Vagina (tissue), 2 donors: ENCODE data around the gene FOXL3. TPM values are rescaled to one million over a fixed set of nuclear protein-coding genes. Genes with fewer than 3 reads are reported as not detected.

Experiments used
- DNase-seq, 2 donors: peaks; one replicate each; pipeline ENCODE4 v3.0.0-alpha.2; 2017; ENCODE audit errors: extremely low spot score in 2 of 2
- H3K27ac ChIP-seq: fragments of 200-600 bp; sonication (generic); one replicate; pipeline ENCODE4 v1.5.1; 2019
- H3K27me3 ChIP-seq: fragments of 200-600 bp; sonication (generic); one replicate; pipeline ENCODE4 v1.5.1; 2019
- H3K36me3 ChIP-seq, 2 donors: fragments of 200-600 bp; sonication (generic); one replicate each; pipeline ENCODE4 v1.5.1; 2017 to 2019
- H3K4me1 ChIP-seq: fragments of 200-600 bp; sonication (generic); one replicate; pipeline ENCODE4 v1.5.1; 2019
- H3K4me3 ChIP-seq, 2 donors: fragments of 200-600 bp; sonication (generic); 1 replicate in 1 of 2; 2 replicates in 1 of 2; pipeline ENCODE4 v1.5.1; 2016 to 2019
- H3K9me3 ChIP-seq: fragments of 200-600 bp; sonication (generic); one replicate; pipeline ENCODE4 v1.5.1; 2019
- CTCF ChIP-seq, 3 experiments: fragments of 450-650 bp in 2 of 3; fragments of 200-600 bp in 1 of 3; sonication (generic) in 1 of 3; IDR thresholded peaks; one replicate each; pipeline ENCODE4 v1.5.1; 2017 to 2019; ENCODE audit warnings: antibody characterized with exemption in 3 of 3, mild to moderate bottlenecking in 2 of 3, moderate library complexity in 2 of 3
- POLR2A ChIP-seq, 2 donors: fragments of 450-650 bp; IDR thresholded peaks; one replicate each; pipeline ENCODE4 v1.6.1; 2017; ENCODE audit warnings: antibody characterized with exemption in 2 of 2, mild to moderate bottlenecking in 2 of 2, moderate library complexity in 2 of 2
- POLR2AphosphoS5 ChIP-seq, 2 donors: sonication (generic); formaldehyde crosslinking; IDR thresholded peaks; one replicate each; pipeline ENCODE4 v1.9.0; 2017; ENCODE audit warnings: antibody characterized with exemption in 2 of 2, mild to moderate bottlenecking in 2 of 2, low read depth in 1 of 2; ENCODE audit not compliant: insufficient read depth in 1 of 2
- intact Hi-C: fragments of 100-400 bp; cut with DNase I; formaldehyde crosslinking; loops from one replicate; pipeline ENCODE4 v1.15.1; 2023
- total RNA-seq: library from RNA; depleted of rRNA; stranded (reverse); fragments of >200 nt; gene quantifications from one replicate; pipeline ENCODE4 v1.2.3, GENCODE V29; 2016

FOXL3 gene
- total RNA-seq, 1 donor from 2014 or later, result not detected

GRCh38 chr7:327233-327931 is 37.4 kb downstream of the FOXL3 start:
- Histone ChIP-seq H3K36me3 (no peaks in the 10 kb centered on the region), H3K27me3 (no peaks in the 10 kb centered on the region), H3K4me1 (peaks cover 3% of the 10 kb centered on the region), H3K4me3 (no peak overlapping the region), H3K27ac (no peak overlapping the region), H3K9me3 (no peaks in the 10 kb centered on the region)
- TF ChIP-seq POLR2AphosphoS5 (IDR thresholded peaks at IDR 0.05; ENCODE audit: insufficient read depth in 1 of 2, low read depth in 1 of 2) (no peak), CTCF (IDR thresholded peaks at IDR 0.05) (no peak)
- intact Hi-C loops, result loop anchor here (10.0 kb wide), 2 partner anchors 297 to 547 kb away; partner anchors contain the start of gene GET4
- DNase-seq, result no peak

GRCh38 chr7:327991-328702 is 38.2 kb downstream of the FOXL3 start:
- H3K27me3 ChIP-seq, result no peaks in the 10 kb centered on the region
- no peak overlapping the region for H3K27ac ChIP-seq
- H3K9me3 ChIP-seq, result no peaks in the 10 kb centered on the region
- H3K4me1 ChIP-seq, result peaks cover 10% of the 10 kb centered on the region
- intact Hi-C loops, result loop anchor here (10.0 kb wide), 2 partner anchors 297 to 547 kb away; partner anchors contain the start of gene GET4
- H3K4me3 ChIP-seq, result no peak overlapping the region
- H3K36me3 ChIP-seq, result no peaks in the 10 kb centered on the region
- no peak for DNase-seq
- TF ChIP-seq POLR2AphosphoS5 (IDR thresholded peaks at IDR 0.05; ENCODE audit: insufficient read depth in 1 of 2, low read depth in 1 of 2), result no peak
- TF ChIP-seq POLR2A (IDR thresholded peaks at IDR 0.05), result no peak
- no peak for TF ChIP-seq CTCF (IDR thresholded peaks at IDR 0.05)

- Histone ChIP-seq H3K27ac (no peak overlapping the region), H3K36me3 (no peaks in the 10 kb centered on the region), H3K9me3 (no peaks in the 10 kb centered on the region), H3K4me3 (no peak overlapping the region), H3K27me3 (no peaks in the 10 kb centered on the region), H3K4me1 (peaks cover 14% of the 10 kb centered on the region)
- intact Hi-C loops, result loop anchor here (5.0 to 10.0 kb wide), 3 partner anchors 188 to 545 kb away; partner anchors contain the start of genes GET4 and PDGFA
- no peak for DNase-seq
- TF ChIP-seq POLR2A (IDR thresholded peaks at IDR 0.05), result no peak
- no peak for TF ChIP-seq CTCF (IDR thresholded peaks at IDR 0.05)
- no peak for TF ChIP-seq POLR2AphosphoS5 (IDR thresholded peaks at IDR 0.05; ENCODE audit: insufficient read depth in 1 of 2, low read depth in 1 of 2)
Measured at GRCh38 chr7:329691-330281, 39.8 kb downstream of the FOXL3 start.

GRCh38 chr7:330511-331230 is 40.7 kb downstream of the FOXL3 start:
- no peak for DNase-seq
- H3K27ac ChIP-seq, result no peak overlapping the region
- no peaks in the 10 kb centered on the region for H3K36me3 ChIP-seq
- intact Hi-C loops, result loop anchor here (5.0 kb wide), 1 partner anchor 187 kb away; the partner anchor contains the start of gene PDGFA
- TF ChIP-seq POLR2AphosphoS5 (IDR thresholded peaks at IDR 0.05; ENCODE audit: insufficient read depth in 1 of 2, low read depth in 1 of 2) (no peak), CTCF (IDR thresholded peaks at IDR 0.05) (no peak), POLR2A (IDR thresholded peaks at IDR 0.05) (no peak)
- H3K4me3 ChIP-seq, result no peak overlapping the region
- no peaks in the 10 kb centered on the region for H3K27me3 ChIP-seq
- H3K9me3 ChIP-seq, result no peaks in the 10 kb centered on the region
- H3K4me1 ChIP-seq, result peaks cover 14% of the 10 kb centered on the region
